GM21390 (cell line): ENCODE results near the gene TPSB2.
"Not testable (repeated sequence)": the region's sequence is repeated elsewhere in the genome, so short reads cannot be mapped to it uniquely, and the experiment has no call there.

Experiments used
- ATAC-seq: cut with Tn5 transposase; IDR thresholded peaks from one replicate; pipeline ENCODE4 v1.9.1; 2021; ENCODE audit not compliant: unreplicated experiment

The TPSB2 gene

DNA sequence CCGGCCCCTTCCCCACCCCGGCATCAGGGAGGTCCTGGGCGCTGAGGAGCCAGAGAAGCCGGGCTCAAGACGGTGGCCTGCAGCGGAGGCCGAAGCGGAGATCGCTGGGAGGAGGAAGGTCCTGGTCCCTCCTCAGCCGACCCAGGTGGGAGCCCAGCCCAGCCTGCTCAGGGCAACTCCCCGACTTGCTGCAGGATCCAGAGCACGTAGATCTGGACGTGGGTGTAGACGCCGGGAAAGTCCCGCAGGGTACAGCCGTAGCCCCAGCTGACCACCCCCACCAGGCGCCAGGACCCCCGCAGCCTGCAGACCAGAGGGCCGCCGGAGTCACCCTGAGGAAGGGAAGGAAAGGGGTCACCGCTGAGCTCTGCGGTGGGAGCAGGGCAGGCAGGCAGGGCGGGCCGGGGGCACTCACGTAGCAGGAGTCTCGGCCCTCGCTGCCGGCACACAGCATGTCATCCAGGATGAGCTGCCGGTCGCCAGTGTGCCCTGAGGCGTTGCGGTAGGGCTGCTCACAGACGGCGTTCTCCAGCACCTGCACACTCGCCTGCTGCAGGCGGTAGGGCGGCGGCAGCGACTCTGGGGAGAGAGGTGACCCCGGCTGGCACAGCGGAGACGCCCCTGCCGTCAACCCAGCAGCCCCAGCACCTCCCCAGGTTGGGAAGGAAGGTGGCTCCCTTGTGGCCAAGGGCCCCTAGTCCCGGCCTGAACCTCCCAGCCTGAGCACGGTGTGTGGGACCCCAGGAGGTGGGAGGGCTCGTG, 31.3 kb upstream of the TPSB2 start:
- no peak for ATAC-seq

- ATAC-seq: no peak
Observed at GRCh38 chr16:1260101-1260680, 30.2 kb upstream of the TPSB2 start.

DNA sequence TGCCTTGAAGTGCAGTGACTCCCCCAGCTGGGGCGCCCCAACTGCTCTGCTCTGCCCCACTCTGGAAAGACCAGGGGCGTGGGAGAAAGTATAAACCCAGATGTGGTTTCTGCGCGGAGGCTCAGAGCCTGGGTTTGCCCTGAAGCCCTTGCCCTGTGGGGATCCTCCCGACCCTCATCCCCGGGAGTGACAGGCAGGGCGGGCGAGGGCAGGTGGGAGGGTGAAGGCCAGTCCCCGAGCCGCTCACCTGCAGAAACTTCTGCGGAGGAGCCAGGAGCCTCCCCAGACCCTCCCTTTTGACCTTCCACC, 29.7 kb upstream of the TPSB2 start:
- ATAC-seq: no peak

- no peak for ATAC-seq
Observed at GRCh38 chr16:1258906-1259759, 29.1 kb upstream of the TPSB2 start.

GRCh38 chr16:1258225-1258600, 28.2 kb upstream of the TPSB2 start:
- no peak for ATAC-seq

DNA sequence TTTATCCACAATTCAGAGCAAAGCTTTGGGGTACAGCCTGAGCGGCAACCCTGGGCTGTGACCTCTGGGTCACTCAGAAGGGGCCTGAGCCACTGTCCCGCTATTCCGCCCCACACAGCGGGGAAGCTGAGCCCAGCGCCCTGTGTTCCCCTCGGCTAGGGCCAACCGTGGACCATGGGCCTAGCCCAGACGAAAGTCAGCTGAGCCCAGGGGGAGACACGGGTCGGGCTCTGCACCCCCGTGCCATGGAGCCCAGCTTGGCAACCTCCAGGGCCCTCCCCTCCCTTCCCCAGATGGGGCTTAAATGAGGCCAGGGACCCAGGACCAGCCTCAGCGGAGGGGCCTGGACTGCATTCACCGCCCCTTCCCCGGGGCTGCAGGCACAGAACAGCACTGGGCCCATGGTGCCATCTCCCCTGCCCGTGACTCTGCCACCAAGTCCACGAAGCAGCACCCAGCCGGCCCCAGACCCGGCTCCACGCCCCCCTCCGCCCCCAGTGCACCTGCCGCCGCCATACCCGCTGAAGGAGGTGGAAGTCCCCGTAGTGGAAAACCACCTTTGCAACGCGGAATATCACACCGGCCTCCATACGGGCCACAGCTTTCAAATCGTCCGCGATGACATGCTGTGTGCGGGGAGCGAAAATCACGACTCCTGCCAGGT, 27.7 kb upstream of the TPSB2 start:
- no peak for ATAC-seq

- no peak for ATAC-seq
Observed at GRCh38 chr16:1256874-1257322, 26.9 kb upstream of the TPSB2 start.

GRCh38 chr16:1256296-1256873, 26.4 kb upstream of the TPSB2 start:
- not testable (repeated sequence) for ATAC-seq

GRCh38 chr16:1255276-1256122, 25.5 kb upstream of the TPSB2 start, which contains the start of gene TPSD1:
Gene TPSD1, plus strand, starts transcription at chr16:1256069. Its CDS starts 212 bp downstream, at chr16:1256281.
- not testable (repeated sequence) for ATAC-seq

DNA sequence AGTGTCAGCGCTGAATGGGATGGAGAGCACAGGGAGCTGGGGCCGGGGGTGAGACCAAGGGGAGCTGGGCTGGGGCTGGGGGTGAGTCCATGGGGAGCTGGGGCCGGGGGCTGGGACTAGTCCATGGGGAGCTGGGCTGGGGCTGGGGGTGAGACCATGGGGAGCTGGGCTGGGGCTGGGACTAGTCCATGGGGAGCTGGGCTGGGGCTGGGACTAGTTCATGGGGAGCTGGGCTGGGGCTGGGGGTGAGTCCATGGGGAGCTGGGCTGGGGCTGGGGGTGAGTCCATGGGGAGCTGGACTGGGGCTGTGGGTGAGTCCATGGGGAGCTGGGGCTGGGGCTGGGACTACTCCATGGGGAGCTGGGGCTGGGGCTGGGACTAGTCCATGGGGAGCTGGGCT, 24.8 kb upstream of the TPSB2 start:
- ATAC-seq: not testable (repeated sequence)

- not testable (repeated sequence) for ATAC-seq
Observed at GRCh38 chr16:1253701-1254364, 23.8 kb upstream of the TPSB2 start.

GRCh38 chr16:1249031-1249755, 19.2 kb upstream of the TPSB2 start:
- not testable (repeated sequence) for ATAC-seq

DNA sequence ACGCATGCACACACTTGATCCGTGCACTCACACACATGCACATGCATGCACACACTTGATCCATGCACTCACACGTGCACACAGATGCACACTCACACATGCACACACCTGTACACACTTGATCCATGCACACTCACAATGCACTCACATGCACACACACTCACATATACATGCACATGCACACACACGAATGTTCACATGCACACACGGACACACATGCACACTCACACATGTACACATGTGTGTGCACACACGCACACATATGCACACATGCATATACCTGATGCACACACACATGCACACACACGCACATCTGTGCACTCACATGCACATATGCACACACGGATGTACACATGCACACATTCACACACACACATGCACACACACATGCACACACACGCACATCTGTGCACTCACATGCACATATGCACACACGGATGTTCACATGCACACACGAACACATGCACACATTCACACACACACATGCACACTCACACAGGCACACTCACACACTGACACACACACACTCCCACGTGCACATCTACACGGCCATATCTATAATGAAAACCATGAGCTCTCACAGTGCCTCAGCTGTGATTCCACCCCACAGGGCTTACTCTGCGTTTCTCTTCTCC, 18.0 kb upstream of the TPSB2 start:
- ATAC-seq: not testable (repeated sequence)

DNA sequence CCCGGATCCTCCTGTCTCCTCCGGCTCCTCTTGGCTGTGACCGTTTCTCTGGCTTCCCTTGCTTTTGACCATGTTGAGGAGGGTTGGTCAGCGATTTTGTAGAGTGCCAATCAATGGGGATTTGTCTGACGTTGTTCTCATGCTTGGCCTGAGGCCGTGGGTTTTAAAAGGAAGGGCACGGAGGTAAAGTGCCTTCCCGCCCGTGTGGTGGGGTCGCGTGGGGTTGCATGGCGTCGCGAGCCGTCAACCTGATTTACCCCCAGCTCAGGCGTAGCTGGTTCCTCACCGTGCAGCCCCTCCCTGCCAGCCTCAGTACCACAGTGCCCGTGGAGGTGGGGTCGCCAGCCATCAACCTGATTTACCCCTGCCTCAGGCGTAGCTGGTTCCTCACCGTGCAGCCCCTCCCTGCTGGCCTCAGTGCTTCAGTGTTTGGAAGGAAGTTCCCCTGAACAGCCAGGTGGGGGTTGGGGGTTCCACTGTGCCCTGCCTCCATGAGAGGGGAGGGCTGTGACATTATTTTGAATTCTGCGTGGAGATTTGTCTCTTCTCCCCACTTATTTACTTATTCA, 15.6 kb upstream of the TPSB2 start:
- no peak for ATAC-seq

DNA sequence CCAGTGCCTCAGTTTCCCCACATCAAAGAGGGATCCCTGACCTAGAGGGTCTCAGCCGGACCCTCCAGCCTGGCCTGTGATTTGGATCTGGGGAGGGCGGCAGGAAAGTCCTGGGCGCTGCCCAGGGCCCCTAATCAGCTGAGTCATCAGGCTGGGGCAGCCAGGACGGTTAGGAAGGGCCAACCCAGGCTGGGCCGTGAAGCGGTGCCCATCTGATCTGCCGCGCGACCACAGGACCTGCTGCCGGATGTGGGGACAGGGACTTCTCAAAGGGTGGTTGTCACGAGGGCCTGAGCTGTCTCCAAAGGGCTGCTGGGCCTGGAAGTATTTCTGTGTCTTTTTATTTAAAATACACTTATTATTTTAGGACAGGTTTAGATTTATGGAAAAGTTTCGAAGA, 14.9 kb upstream of the TPSB2 start:
- no peak for ATAC-seq

- not testable (repeated sequence) for ATAC-seq
Observed at GRCh38 chr16:1243907-1244850, 14.2 kb upstream of the TPSB2 start.

DNA sequence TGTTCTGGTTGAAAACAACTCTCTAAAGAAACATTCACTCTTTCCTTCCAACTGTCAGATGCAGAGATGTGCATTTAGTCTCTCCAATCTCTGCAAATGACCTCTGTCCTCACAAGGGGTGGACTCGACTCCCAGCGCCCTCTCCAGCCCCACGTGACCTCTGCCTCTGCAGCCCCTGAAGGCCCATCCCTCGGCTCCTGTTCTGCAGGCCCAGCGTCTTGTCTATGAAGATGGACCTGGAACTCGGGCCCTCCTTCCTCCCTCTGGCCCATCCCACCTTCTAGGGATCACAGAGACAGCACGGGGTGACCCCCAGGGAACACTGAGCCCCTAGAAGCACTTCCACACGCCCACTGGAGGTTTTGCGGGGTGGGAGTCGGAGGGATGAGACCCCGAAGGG, 13.4 kb upstream of the TPSB2 start:
- ATAC-seq: not testable (repeated sequence)
